ENCODE measurements around the gene MUC2. TPM values are rescaled to one million over a fixed set of nuclear protein-coding genes. Genes with fewer than 3 reads are reported as not detected.

MUC2 gene
- total and polyA plus RNA-seq, 7 experiments from 2014 or later: not detected

DNA sequence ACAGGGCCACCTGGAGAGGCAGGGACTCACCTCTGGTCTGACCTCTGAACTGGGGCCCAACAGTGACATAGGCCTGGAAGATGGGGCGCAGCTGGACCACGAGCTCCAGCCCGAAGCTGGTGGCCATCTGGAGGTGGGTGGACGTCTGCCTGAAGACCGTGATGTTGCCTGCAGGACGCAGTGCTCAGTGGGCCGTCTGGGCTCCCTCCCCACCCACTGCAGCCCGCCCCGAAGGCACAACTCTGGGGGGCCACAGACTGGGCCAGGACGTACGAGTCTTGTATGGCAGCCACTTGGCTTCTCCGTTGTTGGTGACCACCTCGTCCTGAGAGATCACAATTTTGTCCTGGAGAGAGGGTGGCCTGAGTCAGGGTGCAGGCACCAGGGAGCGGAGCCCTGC, 46.1 kb upstream of the MUC2 start:
- ChIA-PET CTCF (no interaction called here), POLR2A (no interaction called here)
- no peak for ATAC-seq
- Mint-ChIP-seq H3K4me1 (no peaks in the 10 kb centered on the region), H3K27ac (peak overlapping the region in 1 of 9 donors; percentile 82), H3K27me3 (no peaks in the 10 kb centered on the region), H3K36me3 (no peaks in the 10 kb centered on the region), H3K9me3 (peaks cover 0 to 6% (median 0%) of the 10 kb centered on the region in 11 donors), H3K4me3 (no peak overlapping the region)
- Histone ChIP-seq H3K27ac (ENCODE audit: low read depth, low read length) (no peak overlapping the region), H3K9me3 (ENCODE audit: control insufficient read depth in 2 of 3, low read length in 3 of 3) (no peaks in the 10 kb centered on the region), H3K4me1 (ENCODE audit: control insufficient read depth in 2 of 2, insufficient read depth in 2 of 2, low read length in 2 of 2) (no peaks in the 10 kb centered on the region), H3K27me3 (ENCODE audit: control insufficient read depth in 2 of 2, insufficient read depth in 2 of 2, low read length in 2 of 2) (no peaks in the 10 kb centered on the region), H3K4me3 (ENCODE audit: low read length) (no peak overlapping the region), H3K36me3 (ENCODE audit: control insufficient read depth in 2 of 3, insufficient read depth in 3 of 3, low read length in 3 of 3) (no peaks in the 10 kb centered on the region)
- DNase-seq: peak in 1 of 9 donors; percentile 2
- intact Hi-C loops (cut with micrococcal nuclease): no loop called here

- intact Hi-C loops (cut with micrococcal nuclease): no loop called here
- DNase-seq: no peak
- peaks cover 0 to 6% (median 0%) of the 10 kb centered on the region in 11 donors for H3K9me3 Mint-ChIP-seq
- no peaks in the 10 kb centered on the region for H3K36me3 Mint-ChIP-seq
- H3K4me3 ChIP-seq (ENCODE audit: low read length): no peak overlapping the region
- H3K27ac Mint-ChIP-seq: no peak overlapping the region
- H3K27me3 ChIP-seq (ENCODE audit: control insufficient read depth in 2 of 2, insufficient read depth in 2 of 2, low read length in 2 of 2): no peaks in the 10 kb centered on the region
- H3K9me3 ChIP-seq (ENCODE audit: control insufficient read depth in 2 of 3, low read length in 3 of 3): no peaks in the 10 kb centered on the region
- no peak overlapping the region for H3K4me3 Mint-ChIP-seq
- H3K36me3 ChIP-seq (ENCODE audit: control insufficient read depth in 2 of 3, insufficient read depth in 3 of 3, low read length in 3 of 3): no peaks in the 10 kb centered on the region
- H3K4me1 Mint-ChIP-seq: no peaks in the 10 kb centered on the region
- POLR2A ChIA-PET: no interaction called here
- H3K27me3 Mint-ChIP-seq: no peaks in the 10 kb centered on the region
- no peak for ATAC-seq
- H3K4me1 ChIP-seq (ENCODE audit: control insufficient read depth in 2 of 2, insufficient read depth in 2 of 2, low read length in 2 of 2): no peaks in the 10 kb centered on the region
- H3K27ac ChIP-seq (ENCODE audit: low read depth, low read length): no peak overlapping the region
- CTCF ChIA-PET: no interaction called here
Measured at GRCh38 chr11:1029051-1029450, 45.6 kb upstream of the MUC2 start.

DNA sequence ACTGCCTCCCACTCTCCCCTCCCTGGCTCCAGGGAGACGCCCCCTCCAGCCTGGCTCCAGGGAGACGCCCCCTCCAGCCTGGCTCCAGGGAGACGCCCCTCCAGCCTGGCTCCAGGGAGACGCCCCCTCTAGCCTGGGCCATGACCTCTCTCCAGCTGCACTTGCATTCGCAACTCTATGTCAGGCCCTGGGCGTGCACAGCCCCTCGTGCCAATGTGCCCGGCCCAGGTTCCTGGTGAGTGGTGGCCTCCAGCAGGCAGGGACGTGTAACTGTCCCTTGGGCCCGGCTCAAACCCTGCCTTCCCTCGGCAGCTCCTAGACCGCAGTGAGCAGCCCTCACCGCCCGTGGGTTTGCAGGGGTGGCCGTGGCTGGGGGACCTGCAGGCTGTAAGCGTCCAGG, 45.0 kb upstream of the MUC2 start:
- ATAC-seq (no peak), DNase-seq (no peak)
- H3K9me3 Mint-ChIP-seq: peaks cover 0 to 6% (median 0%) of the 10 kb centered on the region in 11 donors
- no peak overlapping the region for H3K4me3 Mint-ChIP-seq
- Histone ChIP-seq H3K9me3 (ENCODE audit: control insufficient read depth in 2 of 3, low read length in 3 of 3) (no peaks in the 10 kb centered on the region), H3K4me3 (ENCODE audit: low read length) (no peak overlapping the region), H3K27me3 (ENCODE audit: control insufficient read depth in 2 of 2, insufficient read depth in 2 of 2, low read length in 2 of 2) (no peaks in the 10 kb centered on the region), H3K27ac (ENCODE audit: low read depth, low read length) (no peak overlapping the region), H3K36me3 (ENCODE audit: control insufficient read depth in 2 of 3, insufficient read depth in 3 of 3, low read length in 3 of 3) (no peaks in the 10 kb centered on the region), H3K4me1 (ENCODE audit: control insufficient read depth in 2 of 2, insufficient read depth in 2 of 2, low read length in 2 of 2) (no peaks in the 10 kb centered on the region)
- H3K27me3 Mint-ChIP-seq: no peaks in the 10 kb centered on the region
- H3K27ac Mint-ChIP-seq: no peak overlapping the region
- ChIA-PET POLR2A (interaction anchor here (0.6 kb wide), 1 partner anchor 555 kb away, joined by 3 read pairs; no protein-coding TSS in a partner anchor), CTCF (no interaction called here)
- H3K36me3 Mint-ChIP-seq: no peaks in the 10 kb centered on the region
- intact Hi-C loops (cut with micrococcal nuclease): no loop called here
- H3K4me1 Mint-ChIP-seq: no peaks in the 10 kb centered on the region

GRCh38 chr11:1030086-1030485, 44.6 kb upstream of the MUC2 start:
- Mint-ChIP-seq H3K27ac (no peak overlapping the region), H3K4me3 (no peak overlapping the region), H3K9me3 (peaks cover 0 to 6% (median 0%) of the 10 kb centered on the region in 11 donors), H3K27me3 (no peaks in the 10 kb centered on the region), H3K36me3 (no peaks in the 10 kb centered on the region), H3K4me1 (no peaks in the 10 kb centered on the region)
- Histone ChIP-seq H3K27me3 (ENCODE audit: control insufficient read depth in 2 of 2, insufficient read depth in 2 of 2, low read length in 2 of 2) (no peaks in the 10 kb centered on the region), H3K9me3 (ENCODE audit: control insufficient read depth in 2 of 3, low read length in 3 of 3) (no peaks in the 10 kb centered on the region), H3K4me1 (ENCODE audit: control insufficient read depth in 2 of 2, insufficient read depth in 2 of 2, low read length in 2 of 2) (no peaks in the 10 kb centered on the region), H3K4me3 (ENCODE audit: low read length) (no peak overlapping the region), H3K36me3 (ENCODE audit: control insufficient read depth in 2 of 3, insufficient read depth in 3 of 3, low read length in 3 of 3) (no peaks in the 10 kb centered on the region), H3K27ac (ENCODE audit: low read depth, low read length) (no peak overlapping the region)
- no peak for ATAC-seq
- no peak for DNase-seq
- CTCF ChIA-PET: no interaction called here
- POLR2A ChIA-PET: interaction anchor here (0.6 kb wide), 1 partner anchor 554 kb away, joined by 3 read pairs; no protein-coding TSS in a partner anchor
- intact Hi-C loops (cut with micrococcal nuclease): no loop called here

DNA sequence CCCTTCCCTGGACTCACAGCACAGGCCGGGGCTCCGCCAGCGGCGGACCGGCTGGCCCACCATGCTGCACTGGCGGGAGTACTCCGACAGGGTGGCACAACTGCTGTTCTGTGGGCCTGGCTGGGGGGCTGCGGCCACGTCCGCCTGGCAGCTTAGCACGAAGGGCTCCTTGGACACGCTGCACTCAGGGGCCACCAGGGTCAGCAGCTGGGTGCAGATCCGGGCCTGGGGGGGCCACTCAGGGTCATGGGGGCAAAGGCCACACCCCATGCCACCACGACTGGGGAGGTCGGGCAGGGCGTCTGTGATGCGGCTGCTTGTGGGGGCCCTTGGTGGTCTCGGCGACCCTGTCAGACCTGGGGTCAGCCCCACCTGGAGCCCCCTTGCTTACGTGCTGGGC, 44.1 kb upstream of the MUC2 start:
- intact Hi-C loops (cut with micrococcal nuclease): no loop called here
- Mint-ChIP-seq H3K4me1 (no peaks in the 10 kb centered on the region), H3K4me3 (no peak overlapping the region), H3K36me3 (no peaks in the 10 kb centered on the region), H3K27ac (no peak overlapping the region), H3K27me3 (no peaks in the 10 kb centered on the region), H3K9me3 (peaks cover 0 to 6% (median 0%) of the 10 kb centered on the region in 11 donors)
- H3K4me1 ChIP-seq (ENCODE audit: control insufficient read depth in 2 of 2, insufficient read depth in 2 of 2, low read length in 2 of 2): no peaks in the 10 kb centered on the region
- H3K36me3 ChIP-seq (ENCODE audit: control insufficient read depth in 2 of 3, insufficient read depth in 3 of 3, low read length in 3 of 3): no peaks in the 10 kb centered on the region
- ChIA-PET POLR2A (no interaction called here), CTCF (no interaction called here)
- DNase-seq (no peak), ATAC-seq (no peak)
- no peak overlapping the region for H3K27ac ChIP-seq (ENCODE audit: low read depth, low read length)
- no peaks in the 10 kb centered on the region for H3K27me3 ChIP-seq (ENCODE audit: control insufficient read depth in 2 of 2, insufficient read depth in 2 of 2, low read length in 2 of 2)
- no peaks in the 10 kb centered on the region for H3K9me3 ChIP-seq (ENCODE audit: control insufficient read depth in 2 of 3, low read length in 3 of 3)
- no peak overlapping the region for H3K4me3 ChIP-seq (ENCODE audit: low read length)

DNA sequence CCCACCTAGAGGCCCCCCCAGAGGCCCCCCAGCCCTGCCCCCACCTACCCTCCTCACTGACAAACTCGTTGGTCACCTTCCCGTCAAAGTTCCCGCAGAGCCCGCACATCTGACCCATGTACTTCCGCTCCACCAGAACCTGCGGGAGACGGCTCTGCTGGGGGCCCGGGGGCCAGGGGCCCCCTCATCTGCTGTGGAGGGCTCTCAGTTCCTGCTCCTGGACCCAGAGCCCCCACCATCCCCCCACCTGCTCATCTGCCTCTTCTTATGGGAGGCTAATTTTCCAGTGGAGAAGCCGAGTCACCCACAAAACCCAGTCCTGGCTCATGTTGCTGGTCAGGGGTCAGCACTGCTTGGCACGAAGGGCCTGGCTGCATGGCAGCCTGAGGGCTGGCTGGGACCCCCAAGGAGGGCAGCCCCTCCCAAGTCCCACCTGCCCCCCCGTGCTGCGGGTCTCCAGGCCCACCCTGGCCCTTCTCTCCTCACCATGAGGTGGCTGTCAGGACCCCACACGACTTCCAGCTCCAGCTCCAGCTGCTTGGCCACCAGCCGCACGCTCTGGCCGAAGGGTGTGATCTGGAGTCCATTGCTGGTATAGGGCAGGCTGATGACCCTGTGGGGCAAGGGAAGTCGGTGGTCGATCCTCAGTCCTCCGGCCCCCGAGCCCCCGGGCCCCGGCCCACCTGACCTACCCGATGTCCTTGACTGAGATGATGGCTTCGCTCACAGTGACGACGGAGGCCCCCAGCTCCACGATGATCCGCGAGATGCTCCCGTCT, 43.4 kb upstream of the MUC2 start:
- Mint-ChIP-seq H3K9me3 (peaks cover 0 to 6% (median 0%) of the 10 kb centered on the region in 11 donors), H3K27me3 (no peaks in the 10 kb centered on the region), H3K4me3 (no peak overlapping the region), H3K4me1 (no peaks in the 10 kb centered on the region), H3K36me3 (no peaks in the 10 kb centered on the region), H3K27ac (peak overlapping the region in 1 of 9 donors; percentile 41)
- no peak overlapping the region for H3K27ac ChIP-seq (ENCODE audit: low read depth, low read length)
- no peaks in the 10 kb centered on the region for H3K4me1 ChIP-seq (ENCODE audit: control insufficient read depth in 2 of 2, insufficient read depth in 2 of 2, low read length in 2 of 2)
- ATAC-seq (no peak), DNase-seq (no peak)
- no peaks in the 10 kb centered on the region for H3K9me3 ChIP-seq (ENCODE audit: control insufficient read depth in 2 of 3, low read length in 3 of 3)
- POLR2A ChIA-PET: no interaction called here
- H3K27me3 ChIP-seq (ENCODE audit: control insufficient read depth in 2 of 2, insufficient read depth in 2 of 2, low read length in 2 of 2): no peaks in the 10 kb centered on the region
- intact Hi-C loops (cut with micrococcal nuclease): no loop called here
- CTCF ChIA-PET: no interaction called here
- no peak overlapping the region for H3K4me3 ChIP-seq (ENCODE audit: low read length)
- H3K36me3 ChIP-seq (ENCODE audit: control insufficient read depth in 2 of 3, insufficient read depth in 3 of 3, low read length in 3 of 3): no peaks in the 10 kb centered on the region

DNA sequence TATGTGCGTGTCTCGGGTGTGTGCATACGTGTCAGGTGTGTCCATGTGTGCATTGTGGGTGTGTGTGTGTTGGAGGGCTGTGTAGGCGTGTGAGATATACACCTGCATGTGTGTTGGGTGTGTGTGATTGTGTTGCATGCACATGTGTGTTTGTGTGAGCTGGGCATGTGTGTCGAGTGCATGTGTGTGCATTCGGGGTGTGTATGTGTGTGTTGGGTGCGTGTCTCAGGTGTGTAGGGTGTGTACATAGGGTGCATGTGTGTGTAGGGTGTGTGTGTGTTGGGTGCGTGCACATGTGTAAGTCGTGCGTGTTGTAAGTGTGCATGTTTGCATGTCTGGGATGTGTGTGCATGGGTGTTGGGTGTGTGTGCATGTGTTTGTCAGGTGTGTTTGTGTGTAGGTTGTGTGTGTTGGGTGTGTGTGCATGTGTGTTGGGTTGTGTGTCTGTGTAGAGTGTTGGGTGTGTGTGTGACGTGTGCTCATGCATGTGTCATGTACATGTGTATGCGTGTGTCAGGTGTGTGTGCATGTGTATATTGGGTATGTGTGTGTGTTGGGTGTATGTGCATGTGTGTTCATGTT, 42.3 kb upstream of the MUC2 start:
- H3K36me3 ChIP-seq (ENCODE audit: control insufficient read depth in 2 of 3, insufficient read depth in 3 of 3, low read length in 3 of 3): no peaks in the 10 kb centered on the region
- ChIA-PET POLR2A (no interaction called here), CTCF (no interaction called here)
- no peak for ATAC-seq
- peak overlapping the region in 3 of 9 donors; percentile 41 to 83 (median 42) for H3K27ac Mint-ChIP-seq
- H3K4me3 ChIP-seq (ENCODE audit: low read length): no peak overlapping the region
- H3K4me1 Mint-ChIP-seq: no peaks in the 10 kb centered on the region
- H3K4me1 ChIP-seq (ENCODE audit: control insufficient read depth in 2 of 2, insufficient read depth in 2 of 2, low read length in 2 of 2): no peaks in the 10 kb centered on the region
- H3K36me3 Mint-ChIP-seq: no peaks in the 10 kb centered on the region
- intact Hi-C loops (cut with micrococcal nuclease): no loop called here
- peaks cover 0 to 6% (median 0%) of the 10 kb centered on the region in 11 donors for H3K9me3 Mint-ChIP-seq
- H3K27ac ChIP-seq (ENCODE audit: low read depth, low read length): no peak overlapping the region
- H3K4me3 Mint-ChIP-seq: no peak overlapping the region
- no peak for DNase-seq
- no peaks in the 10 kb centered on the region for H3K27me3 ChIP-seq (ENCODE audit: control insufficient read depth in 2 of 2, insufficient read depth in 2 of 2, low read length in 2 of 2)
- no peaks in the 10 kb centered on the region for H3K27me3 Mint-ChIP-seq
- H3K9me3 ChIP-seq (ENCODE audit: control insufficient read depth in 2 of 3, low read length in 3 of 3): no peaks in the 10 kb centered on the region
